MM.1S (cell line): ENCODE results near the gene TEDDM1.

Source experiments
- CTCF ChIP-seq: fragments of 300-600 bp; sonication (generic); IDR thresholded peaks from 2 replicates; pipeline ENCODE4 v1.5.1; 2016; ENCODE audit warnings: antibody characterized with exemption, low read length, mixed read lengths
- EZH2 ChIP-seq: fragments of 300-600 bp; sonication (generic); optimal IDR thresholded peaks from 2 replicates; pipeline ENCODE3; 2017; ENCODE audit warnings: low read depth, mild to moderate bottlenecking, antibody characterized with exemption, low read length, mixed read lengths
- EZH2phosphoT487 ChIP-seq: fragments of 300-600 bp; sonication (generic); IDR thresholded peaks from 2 replicates; pipeline ENCODE4 v1.6.1; 2018; ENCODE audit warnings: antibody characterized with exemption, low read length

GRCh38 chr1:182374101-182374834, 26.2 kb downstream of the TEDDM1 start:
- TF ChIP-seq CTCF (no peak), EZH2 (no peak), EZH2phosphoT487 (no peak)
